Prostate gland (tissue), 2 donors: ENCODE measurements around the gene INPP5K. TPM values are rescaled to one million over a fixed set of nuclear protein-coding genes. Genes with fewer than 3 reads are reported as not detected.

Experiments used
- DNase-seq: peaks from one replicate; pipeline ENCODE4 v3.0.0-alpha.2; 2019; ENCODE audit warnings: low spot score
- H3K27ac ChIP-seq, 2 donors: fragments of 200-600 bp; sonication (generic); 2 replicates each; pipeline ENCODE4 v1.5.1; 2017 to 2019
- H3K27me3 ChIP-seq: fragments of 200-600 bp; sonication (generic); replicated peaks from 2 replicates; pipeline ENCODE4 v1.5.1; 2019; ENCODE audit not compliant: insufficient read depth
- H3K36me3 ChIP-seq, 2 donors: fragments of 200-600 bp; sonication (generic); 1 replicate in 1 of 2; 2 replicates in 1 of 2; pipeline versions ENCODE4 v1.5.1 to v1.8.1; 2017 to 2019
- H3K4me1 ChIP-seq: fragments of 200-600 bp; sonication (generic); replicated peaks from 2 replicates; pipeline ENCODE4 v1.5.1; 2019
- H3K4me3 ChIP-seq, 2 donors: fragments of 200-600 bp; sonication (generic); 2 replicates each; pipeline ENCODE4 v1.5.1; 2017 to 2019
- H3K9me3 ChIP-seq: fragments of 200-600 bp; sonication (generic); 2 replicates; pipeline ENCODE4 v1.5.1; 2017
- CTCF ChIP-seq, 4 experiments: fragments of 200-600 bp in 2 of 4; fragments of 450-650 bp in 2 of 4; sonication (generic) in 2 of 4; IDR thresholded peaks; 1 replicate in 3 of 4; 2 replicates in 1 of 4; pipeline ENCODE4 v1.5.1; 2016 to 2019; ENCODE audit warnings: antibody characterized with exemption in 4 of 4, mild to moderate bottlenecking in 2 of 4, moderate library complexity in 2 of 4
- POLR2A ChIP-seq: fragments of 450-650 bp; IDR thresholded peaks from one replicate; pipeline ENCODE4 v1.6.1; 2016; ENCODE audit warnings: antibody characterized with exemption, mild to moderate bottlenecking
- POLR2AphosphoS5 ChIP-seq: sonication (generic); formaldehyde crosslinking; IDR thresholded peaks from one replicate; pipeline ENCODE4 v1.6.1; 2017; ENCODE audit warnings: antibody characterized with exemption
- WGBS: methylation state at CpG from one replicate; pipeline ENCODE4 v1.1.5; 2018; 5-methylcytosine and 5-hydroxymethylcytosine counted together
- intact Hi-C: fragments of 100-400 bp; cut with DNase I; formaldehyde crosslinking; loops from one replicate; pipeline ENCODE4 v1.14.2; 2022
- total RNA-seq, 2 donors: library from RNA; depleted of rRNA; stranded (reverse); fragments of >200 nt; gene quantifications; one replicate each; pipeline ENCODE4 v1.1.0, GENCODE V29; 2016

Gene INPP5K
- total RNA-seq, 2 donors from 2014 or later: 82.7 to 87.4 TPM

GRCh38 chr17:1471490-1471889, 44.9 kb downstream of the INPP5K start:
- intact Hi-C loops: no loop called here
- no peak for DNase-seq
- no peak for TF ChIP-seq CTCF (IDR thresholded peaks at IDR 0.05)
- no peak for TF ChIP-seq POLR2AphosphoS5
- TF ChIP-seq POLR2A: no peak
- Histone ChIP-seq H3K27me3 (no peaks in the 10 kb centered on the region), H3K36me3 (peaks cover 18 to 31% of the 10 kb centered on the region in 2 donors), H3K9me3 (no peaks in the 10 kb centered on the region), H3K4me3 (no peak overlapping the region), H3K4me1 (no peaks in the 10 kb centered on the region), H3K27ac (no peak overlapping the region)
- WGBS: 86% methylated on average over 15 of the region's 15 CpGs

GRCh38 chr17:1470755-1471462, 45.5 kb downstream of the INPP5K start:
- Histone ChIP-seq H3K27ac (no peak overlapping the region), H3K4me3 (no peak overlapping the region), H3K4me1 (no peaks in the 10 kb centered on the region), H3K27me3 (no peaks in the 10 kb centered on the region), H3K9me3 (no peaks in the 10 kb centered on the region), H3K36me3 (peaks cover 18 to 31% of the 10 kb centered on the region in 2 donors)
- no peak for DNase-seq
- intact Hi-C loops: no loop called here
- no peak for TF ChIP-seq CTCF (IDR thresholded peaks at IDR 0.05)
- no peak for TF ChIP-seq POLR2A
- no peak for TF ChIP-seq POLR2AphosphoS5
- 88% methylated on average over 25 of the region's 25 CpGs for WGBS

- Histone ChIP-seq H3K4me1 (no peaks in the 10 kb centered on the region), H3K27me3 (no peaks in the 10 kb centered on the region), H3K4me3 (no peak overlapping the region), H3K9me3 (no peaks in the 10 kb centered on the region), H3K27ac (no peak overlapping the region), H3K36me3 (peaks cover 18 to 34% of the 10 kb centered on the region in 2 donors)
- TF ChIP-seq POLR2AphosphoS5: no peak
- no peak for TF ChIP-seq CTCF (IDR thresholded peaks at IDR 0.05)
- TF ChIP-seq POLR2A: no peak
- DNase-seq: no peak
- 87% methylated on average over 33 of the region's 33 CpGs for WGBS
- intact Hi-C loops: no loop called here
These were observed 46.2 kb downstream of the INPP5K start for GRCh38 chr17:1470071-1470754.

- no peaks in the 10 kb centered on the region for H3K9me3 ChIP-seq
- intact Hi-C loops: no loop called here
- TF ChIP-seq POLR2AphosphoS5: no peak
- TF ChIP-seq CTCF (IDR thresholded peaks at IDR 0.05): no peak
- no peak for TF ChIP-seq POLR2A
- no peaks in the 10 kb centered on the region for H3K4me1 ChIP-seq
- no peak overlapping the region for H3K27ac ChIP-seq
- no peak overlapping the region for H3K4me3 ChIP-seq
- no peaks in the 10 kb centered on the region for H3K27me3 ChIP-seq
- peaks cover 12 to 35% of the 10 kb centered on the region in 2 donors for H3K36me3 ChIP-seq
- WGBS: 80% methylated on average over 28 of the region's 28 CpGs
- DNase-seq: no peak
These were observed 47.1 kb downstream of the INPP5K start for GRCh38 chr17:1469231-1469852.
